ENCODE results near the gene KLHL29.

Gene KLHL29

GRCh38 chr2:23493846-23494245, 108.9 kb downstream of the KLHL29 start:
- no peak for DNase-seq (ENCODE audit: low read depth, low spot score)

DNA sequence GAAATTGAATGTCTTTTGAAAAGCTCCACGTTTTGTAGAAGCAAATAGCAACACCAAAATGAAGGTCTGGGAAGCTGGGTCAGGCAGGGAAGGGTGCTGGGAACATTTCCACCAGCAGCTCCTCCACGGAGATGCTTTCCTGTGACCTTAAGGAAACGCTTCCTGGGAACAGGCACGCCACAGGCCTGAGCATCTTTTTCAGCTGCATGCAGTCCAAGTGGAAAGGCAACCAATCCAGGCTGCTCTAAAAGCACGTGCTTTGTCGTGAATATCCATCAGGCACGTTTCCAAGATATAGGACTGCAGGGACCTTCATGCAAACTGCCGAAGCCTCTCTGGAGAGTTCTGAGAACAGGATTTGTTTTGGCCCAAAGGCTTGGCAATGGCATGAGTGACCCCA, 109.3 kb downstream of the KLHL29 start:
- no peak for DNase-seq (ENCODE audit: low read depth, low spot score)

GRCh38 chr2:23495661-23496114, 110.7 kb downstream of the KLHL29 start:
- no peak for DNase-seq (ENCODE audit: low read depth, low spot score)

- DNase-seq (ENCODE audit: low read depth, low spot score) = no peak
Measured at GRCh38 chr2:23496456-23496855, 111.5 kb downstream of the KLHL29 start.

GRCh38 chr2:23497063-23497462, 112.1 kb downstream of the KLHL29 start:
- DNase-seq (ENCODE audit: low read depth, low spot score) = no peak

DNA sequence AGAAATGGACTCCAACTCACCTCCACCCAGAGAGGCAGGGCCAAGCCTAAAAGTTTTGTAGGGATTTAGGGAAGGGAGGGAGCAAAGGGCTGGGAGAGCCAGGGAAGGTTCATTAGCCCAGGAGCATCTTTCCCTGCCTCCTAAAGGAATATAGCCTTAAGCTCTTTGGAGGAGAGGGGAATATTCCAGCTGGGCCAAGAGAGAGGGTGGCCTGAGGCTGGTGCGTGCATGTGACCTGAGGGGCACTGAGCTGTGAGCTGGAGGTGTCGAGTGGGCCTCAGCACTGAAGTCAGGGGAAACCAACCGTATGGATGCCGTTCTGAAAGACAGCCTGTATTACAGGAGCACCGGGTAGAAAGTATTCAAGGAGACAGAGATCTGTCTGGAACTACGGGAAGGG, 112.6 kb downstream of the KLHL29 start:
- DNase-seq (ENCODE audit: low read depth, low spot score) = no peak

GRCh38 chr2:23498943-23499342, 114.0 kb downstream of the KLHL29 start:
- DNase-seq (ENCODE audit: low read depth, low spot score) = no peak

DNA sequence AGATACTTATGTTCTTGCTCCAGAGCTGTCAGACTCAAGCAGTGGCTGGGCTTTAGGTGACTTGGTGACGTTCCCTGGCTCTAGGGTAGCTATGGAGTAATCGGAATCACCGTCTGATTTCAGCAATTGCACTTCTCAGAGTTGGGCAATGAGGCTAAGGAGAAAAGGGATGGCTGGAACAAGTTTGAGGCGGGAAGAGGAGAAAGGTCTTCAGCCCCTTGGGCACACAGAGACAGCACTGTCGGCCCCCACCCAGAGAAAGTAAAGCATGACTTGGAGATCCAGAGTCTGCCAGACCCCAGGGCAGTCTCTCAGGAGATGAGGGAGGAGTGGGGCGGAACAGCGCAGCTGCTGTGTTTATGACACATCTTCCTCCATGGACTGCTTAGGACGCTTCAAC, 114.5 kb downstream of the KLHL29 start:
- no peak for DNase-seq (ENCODE audit: low read depth, low spot score)

GRCh38 chr2:23500836-23501235, 115.9 kb downstream of the KLHL29 start:
- DNase-seq (ENCODE audit: low read depth, low spot score) = no peak

- no peak for DNase-seq (ENCODE audit: low read depth, low spot score)
Measured at GRCh38 chr2:23502096-23502495, 117.1 kb downstream of the KLHL29 start.

DNA sequence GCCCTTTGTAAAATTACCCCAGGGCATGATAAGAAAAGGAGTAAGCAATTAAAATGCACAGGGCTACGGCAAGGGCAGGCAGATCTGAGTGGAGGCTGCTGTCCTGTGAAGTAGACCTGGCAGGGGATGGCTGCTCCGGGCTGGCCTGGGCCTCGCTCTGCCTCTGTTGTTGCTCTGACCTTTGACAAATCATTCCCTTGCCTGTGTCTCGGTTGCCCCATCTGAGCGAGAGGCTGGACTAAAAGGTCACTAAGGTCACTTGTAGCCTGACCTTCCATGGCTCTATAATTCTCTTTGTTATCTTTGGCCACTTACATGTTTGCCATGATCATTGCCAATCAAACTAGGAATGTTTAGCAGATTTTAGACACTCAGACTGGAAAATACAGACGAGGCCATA, 118.1 kb downstream of the KLHL29 start:
- no peak for DNase-seq (ENCODE audit: low read depth, low spot score)

GRCh38 chr2:23503682-23504081, 118.7 kb downstream of the KLHL29 start:
- no peak for DNase-seq (ENCODE audit: low read depth, low spot score)

DNA sequence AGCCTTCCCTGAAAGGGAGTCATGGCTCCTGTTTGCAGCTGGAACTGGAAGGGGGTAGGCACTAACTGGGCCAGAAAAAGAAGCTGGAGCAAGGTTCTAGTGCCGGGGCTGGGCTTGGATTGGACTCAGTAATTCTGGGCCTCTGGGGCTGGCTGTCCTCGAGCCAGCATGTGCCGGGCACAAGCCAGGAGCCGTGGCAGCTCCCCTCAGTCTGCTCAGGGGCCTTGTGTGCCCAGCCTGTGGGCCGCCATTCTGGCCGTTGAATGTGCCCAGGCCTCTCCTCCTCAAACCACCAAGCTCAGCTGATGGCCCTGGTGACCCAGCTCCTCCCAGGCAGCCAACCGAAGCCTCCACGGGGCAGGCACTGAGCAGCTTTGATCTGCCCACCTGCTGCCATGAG, 119.6 kb downstream of the KLHL29 start:
- DNase-seq (ENCODE audit: low read depth, low spot score) = no peak

DNA sequence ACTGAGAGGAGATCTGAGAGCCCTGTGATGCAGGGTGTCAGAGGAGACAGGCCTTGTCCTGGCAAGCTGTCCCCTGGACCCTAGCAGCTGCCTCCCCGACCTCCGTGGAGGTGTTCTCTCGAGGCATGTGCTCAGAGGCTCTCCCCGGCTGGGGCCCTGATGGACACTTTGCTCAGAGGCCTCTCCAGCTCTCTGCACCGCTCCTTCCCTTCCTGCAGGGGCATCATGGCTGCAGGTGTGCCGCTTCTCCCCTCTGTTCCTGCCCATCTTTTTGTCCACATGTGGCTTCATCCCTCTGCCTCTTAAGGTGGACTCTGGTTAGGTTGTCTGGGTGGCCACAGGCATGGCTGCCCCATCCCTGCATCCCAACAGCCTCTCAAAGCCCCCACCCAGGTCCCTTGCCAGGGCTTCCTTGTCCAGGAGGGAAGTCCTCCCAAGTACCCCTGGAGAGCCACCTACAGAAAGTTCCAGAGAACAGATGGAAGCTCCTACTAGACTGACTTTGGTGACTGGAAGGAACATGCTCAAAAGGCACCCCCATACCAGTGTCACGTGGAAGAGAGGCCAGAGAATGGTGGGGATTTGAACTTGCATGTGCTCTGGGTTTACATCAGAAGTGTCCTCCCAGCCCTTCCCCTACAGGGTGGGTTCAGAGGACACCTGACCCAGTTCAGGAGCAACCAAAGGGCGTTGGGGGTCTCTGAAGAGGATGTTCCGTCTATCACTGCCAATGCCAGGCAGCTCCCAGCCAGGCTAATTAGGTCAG, 120.4 kb downstream of the KLHL29 start:
- no peak for DNase-seq (ENCODE audit: low read depth, low spot score)

- DNase-seq (ENCODE audit: low read depth, low spot score) = no peak
Measured at GRCh38 chr2:23505984-23506380, 121.0 kb downstream of the KLHL29 start.

- DNase-seq (ENCODE audit: low read depth, low spot score) = no peak
Measured at GRCh38 chr2:23506531-23507266, 121.7 kb downstream of the KLHL29 start.

GRCh38 chr2:23507267-23508065, 122.5 kb downstream of the KLHL29 start:
- no peak for DNase-seq (ENCODE audit: low read depth, low spot score)

DNA sequence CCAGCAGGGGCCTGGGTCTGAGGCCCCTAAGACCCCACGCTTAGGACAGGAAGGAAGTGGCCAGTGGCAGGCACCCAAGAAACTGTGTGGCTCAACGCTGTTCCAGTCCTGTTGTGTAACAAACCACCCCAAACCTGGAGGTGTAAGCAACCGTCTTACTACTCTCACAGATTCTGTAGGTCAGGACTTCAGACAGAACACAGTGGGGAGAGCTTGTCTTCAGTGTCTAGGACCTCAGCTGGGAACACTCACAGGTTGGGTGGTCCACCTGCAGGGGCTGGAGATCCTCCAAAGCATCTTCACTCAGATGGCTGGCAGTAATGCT, 123.0 kb downstream of the KLHL29 start:
- DNase-seq (ENCODE audit: low read depth, low spot score) = no peak

- DNase-seq (ENCODE audit: low read depth, low spot score) = no peak
Measured at GRCh38 chr2:23509103-23509502, 124.1 kb downstream of the KLHL29 start.

GRCh38 chr2:23509596-23510292, 124.8 kb downstream of the KLHL29 start:
- DNase-seq (ENCODE audit: low read depth, low spot score) = no peak

- no peak for DNase-seq (ENCODE audit: low read depth, low spot score)
Measured at GRCh38 chr2:23510471-23510870, 125.5 kb downstream of the KLHL29 start.

DNA sequence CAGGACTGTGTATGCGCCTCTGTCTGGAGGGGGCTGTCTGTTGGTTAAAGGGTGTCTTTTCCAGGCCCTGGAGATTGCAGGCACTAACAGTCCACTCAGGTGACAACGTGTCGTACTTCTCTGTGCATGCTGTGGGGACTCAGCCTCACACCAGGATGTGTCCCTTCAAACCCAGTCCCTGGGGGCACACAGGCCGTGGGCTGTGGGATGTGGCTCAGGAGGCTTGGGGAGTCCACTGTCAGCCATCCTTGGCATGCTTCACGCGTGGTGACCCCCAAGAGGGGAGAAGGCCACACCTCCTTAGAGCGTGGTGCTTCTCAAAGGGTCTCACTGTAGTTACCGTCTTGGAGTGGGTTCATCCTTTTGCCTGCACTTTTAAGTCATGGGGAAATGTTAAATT, 127.8 kb downstream of the KLHL29 start:
- DNase-seq (ENCODE audit: low read depth, low spot score) = no peak
